ENCODE data around the gene SLC38A7.

The SLC38A7 gene

GRCh38 chr16:58634265-58634802 is 50.2 kb downstream of the SLC38A7 start:
- DNase-seq: no peak

GRCh38 chr16:58629733-58630640 is 54.6 kb downstream of the SLC38A7 start, which contains the start of gene CNOT1:
Gene CNOT1, minus strand, starts transcription at chr16:58629826. Its CDS starts 30,489 bp downstream, at chr16:58599337.
- peak; percentile 100 for DNase-seq

GRCh38 chr16:58628845-58629732 is 55.5 kb downstream of the SLC38A7 start:
- peak; percentile 62 for DNase-seq

- DNase-seq: no peak
Observed at GRCh38 chr16:58624209-58624608, 60.4 kb downstream of the SLC38A7 start.

GRCh38 chr16:58620396-58620795 is 64.2 kb downstream of the SLC38A7 start:
- DNase-seq: no peak

- DNase-seq: no peak
Observed at GRCh38 chr16:58615280-58615679, 69.3 kb downstream of the SLC38A7 start.
